ENCODE data around the gene CACNB4. TPM values are rescaled to one million over a fixed set of nuclear protein-coding genes. Genes with fewer than 3 reads are reported as not detected.

Gene CACNB4
- total and polyA plus RNA-seq, 4 experiments from 2014 or later, result 0.47 to 0.64 TPM; not detected in 2

DNA sequence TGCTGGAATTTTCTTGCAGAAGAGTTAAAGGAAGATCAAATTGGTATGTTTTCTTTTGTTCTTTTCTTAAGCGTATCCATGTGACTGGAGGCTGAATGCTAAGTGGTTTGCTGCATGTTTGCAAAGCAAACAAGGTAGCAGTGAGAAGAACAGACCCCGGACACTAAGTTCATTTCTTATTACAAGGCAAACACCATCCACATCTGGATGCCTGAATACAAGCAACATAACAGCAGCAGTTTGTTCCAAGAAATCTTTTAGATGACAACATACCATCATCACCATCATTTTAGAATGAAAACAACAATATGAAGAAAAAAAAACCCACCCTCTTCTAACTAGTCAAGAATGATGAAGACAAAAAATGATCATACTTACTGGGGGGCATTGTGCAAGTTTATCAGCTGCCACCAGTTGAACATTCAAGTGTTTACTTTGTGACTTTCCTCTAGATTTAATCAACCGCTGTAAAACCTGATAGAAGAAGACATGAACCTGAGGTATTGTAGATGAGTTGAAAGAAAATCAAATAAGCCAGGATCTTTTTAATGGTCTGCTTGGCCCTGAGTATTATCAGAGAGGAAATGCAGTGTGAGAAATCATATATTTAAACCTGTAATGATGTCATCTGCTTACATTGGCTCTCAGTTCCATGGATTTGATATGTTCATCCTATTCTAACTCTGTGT, 245.6 kb downstream of the CACNB4 start:
- H3K27me3 ChIP-seq (ENCODE audit: insufficient read depth, low read length), result no peaks in the 10 kb centered on the region
- no peak overlapping the region for H3K27ac Mint-ChIP-seq
- no peaks in the 10 kb centered on the region for H3K36me3 ChIP-seq (ENCODE audit: insufficient read depth, low read length)
- DNase-seq, result no peak
- H3K9me3 ChIP-seq (ENCODE audit: control insufficient read depth in 1 of 2, low read length in 2 of 2), result no peaks in the 10 kb centered on the region
- H3K27me3 Mint-ChIP-seq, result no peaks in the 10 kb centered on the region
- no peak overlapping the region for H3K4me3 ChIP-seq (ENCODE audit: low read length in 2 of 2)
- intact Hi-C loops (cut with micrococcal nuclease), result no loop called here
- H3K9me3 Mint-ChIP-seq, result no peaks in the 10 kb centered on the region
- no peaks in the 10 kb centered on the region for H3K36me3 Mint-ChIP-seq
- POLR2A ChIA-PET (ENCODE audit: partially characterized antibody), result no interaction called here
- H3K4me1 ChIP-seq (ENCODE audit: insufficient read depth, low read length), result no peaks in the 10 kb centered on the region
- no peak overlapping the region for H3K27ac ChIP-seq (ENCODE audit: low read depth, low read length)
- H3K4me3 Mint-ChIP-seq, result no peak overlapping the region
- CTCF ChIA-PET (ENCODE audit: partially characterized antibody), result no interaction called here
- no peaks in the 10 kb centered on the region for H3K4me1 Mint-ChIP-seq

DNA sequence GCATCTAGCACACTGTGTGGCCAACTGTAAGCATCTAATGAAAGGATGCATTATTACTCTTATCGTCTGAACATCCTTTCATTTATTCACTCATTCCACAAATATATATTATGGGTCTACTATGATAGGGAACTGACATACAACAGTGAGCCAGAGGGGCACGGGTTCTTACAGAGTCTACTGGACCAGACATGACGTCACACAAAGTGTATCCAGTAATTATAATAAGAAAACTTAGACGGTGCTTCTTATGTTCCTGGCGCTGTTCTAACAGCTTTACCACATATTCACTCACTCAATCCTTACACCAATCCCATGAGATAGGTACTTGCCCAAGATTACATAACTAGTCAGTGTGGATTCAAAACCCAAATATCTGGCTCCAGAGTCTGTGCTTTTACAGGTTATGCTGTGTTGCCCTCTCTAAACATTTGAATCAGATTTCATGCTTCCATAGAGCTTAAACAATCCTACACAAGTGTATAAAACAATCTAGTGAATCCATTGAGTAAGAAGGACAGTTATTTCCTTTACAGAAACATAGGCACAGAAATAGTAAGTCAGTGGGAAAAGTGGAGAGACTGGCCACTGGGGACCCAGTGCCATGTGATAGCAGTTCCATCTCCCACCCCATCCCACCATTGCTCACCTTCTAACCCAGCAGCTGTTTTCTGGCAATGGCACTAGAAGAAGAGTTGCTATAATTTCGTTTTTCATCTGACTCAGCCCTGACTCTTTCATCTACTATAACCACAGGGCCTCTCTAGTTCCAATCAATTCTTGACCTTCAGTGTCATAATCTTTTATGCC, 246.4 kb downstream of the CACNB4 start:
- Mint-ChIP-seq H3K4me1 (no peaks in the 10 kb centered on the region), H3K27ac (no peak overlapping the region), H3K9me3 (no peaks in the 10 kb centered on the region), H3K27me3 (no peaks in the 10 kb centered on the region), H3K4me3 (no peak overlapping the region), H3K36me3 (no peaks in the 10 kb centered on the region)
- H3K36me3 ChIP-seq (ENCODE audit: insufficient read depth, low read length), result no peaks in the 10 kb centered on the region
- no peak for DNase-seq
- H3K9me3 ChIP-seq (ENCODE audit: control insufficient read depth in 1 of 2, low read length in 2 of 2), result no peaks in the 10 kb centered on the region
- CTCF ChIA-PET (ENCODE audit: partially characterized antibody), result no interaction called here
- H3K4me1 ChIP-seq (ENCODE audit: insufficient read depth, low read length), result no peaks in the 10 kb centered on the region
- no peak overlapping the region for H3K27ac ChIP-seq (ENCODE audit: low read depth, low read length)
- POLR2A ChIA-PET (ENCODE audit: partially characterized antibody), result no interaction called here
- no peak overlapping the region for H3K4me3 ChIP-seq (ENCODE audit: low read length in 2 of 2)
- no peaks in the 10 kb centered on the region for H3K27me3 ChIP-seq (ENCODE audit: insufficient read depth, low read length)
- intact Hi-C loops (cut with micrococcal nuclease), result no loop called here

DNA sequence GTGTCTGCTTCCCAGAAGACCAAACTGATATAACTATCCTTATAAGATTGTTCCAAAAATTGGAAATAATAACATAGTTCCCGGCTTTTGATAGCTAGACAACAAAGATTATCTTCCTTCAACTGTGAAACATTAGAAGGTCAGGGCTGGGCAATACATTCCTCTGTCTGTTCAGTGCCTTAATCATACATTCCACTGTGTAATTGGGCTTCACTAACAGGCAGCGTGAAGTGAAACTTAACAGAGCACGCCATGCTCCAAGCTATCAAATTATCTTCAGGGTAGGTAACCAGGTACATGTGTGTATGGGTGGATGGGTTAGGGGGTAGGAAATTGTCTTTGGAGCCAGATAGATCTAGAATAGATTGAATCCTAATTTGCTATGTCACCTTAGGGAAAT, 247.1 kb downstream of the CACNB4 start:
- no peaks in the 10 kb centered on the region for H3K9me3 ChIP-seq (ENCODE audit: control insufficient read depth in 1 of 2, low read length in 2 of 2)
- Mint-ChIP-seq H3K9me3 (no peaks in the 10 kb centered on the region), H3K36me3 (no peaks in the 10 kb centered on the region), H3K27me3 (no peaks in the 10 kb centered on the region), H3K4me3 (no peak overlapping the region), H3K4me1 (no peaks in the 10 kb centered on the region), H3K27ac (no peak overlapping the region)
- H3K4me3 ChIP-seq (ENCODE audit: low read length in 2 of 2), result no peak overlapping the region
- intact Hi-C loops (cut with micrococcal nuclease), result no loop called here
- ChIA-PET POLR2A (ENCODE audit: partially characterized antibody) (no interaction called here), CTCF (ENCODE audit: partially characterized antibody) (no interaction called here)
- no peak for DNase-seq
- no peaks in the 10 kb centered on the region for H3K27me3 ChIP-seq (ENCODE audit: insufficient read depth, low read length)
- no peaks in the 10 kb centered on the region for H3K4me1 ChIP-seq (ENCODE audit: insufficient read depth, low read length)
- no peak overlapping the region for H3K27ac ChIP-seq (ENCODE audit: low read depth, low read length)
- H3K36me3 ChIP-seq (ENCODE audit: insufficient read depth, low read length), result no peaks in the 10 kb centered on the region

DNA sequence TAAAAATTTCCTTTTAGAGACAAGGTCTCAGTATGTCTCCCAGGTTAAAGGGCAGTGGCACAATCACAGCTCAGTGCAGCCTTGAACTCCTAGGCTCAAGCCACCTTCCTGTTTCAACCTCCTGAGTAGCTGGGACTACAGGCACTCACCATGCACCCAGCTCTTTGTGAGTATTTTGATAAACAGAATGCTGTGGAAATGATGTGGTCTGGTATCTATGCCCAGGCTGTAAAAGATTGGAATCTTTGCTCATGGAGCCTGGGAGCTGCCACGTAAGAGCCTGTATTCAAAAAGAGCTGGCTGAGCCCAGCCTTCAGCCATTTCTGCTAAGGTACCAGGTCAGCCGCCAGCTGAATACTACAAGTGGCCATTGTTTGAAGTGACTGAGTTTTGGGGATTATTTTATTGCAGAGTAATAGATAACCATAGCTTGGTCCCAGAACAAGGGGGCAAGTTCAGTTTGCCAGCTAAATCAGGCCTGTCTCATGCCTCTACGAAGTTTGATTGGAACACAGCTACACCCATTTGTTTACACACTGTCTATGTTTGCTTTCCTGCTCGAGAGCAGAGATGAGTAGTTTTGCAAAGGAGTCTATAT, 249.3 kb downstream of the CACNB4 start:
- H3K27me3 Mint-ChIP-seq, result peaks cover 0 to under 1% of the 10 kb centered on the region in 2 donors
- no peak for DNase-seq
- Histone ChIP-seq H3K36me3 (ENCODE audit: insufficient read depth, low read length) (no peaks in the 10 kb centered on the region), H3K4me3 (ENCODE audit: low read length in 2 of 2) (no peak overlapping the region), H3K9me3 (ENCODE audit: control insufficient read depth in 1 of 2, low read length in 2 of 2) (no peaks in the 10 kb centered on the region), H3K27ac (ENCODE audit: low read depth, low read length) (no peak overlapping the region), H3K4me1 (ENCODE audit: insufficient read depth, low read length) (no peaks in the 10 kb centered on the region), H3K27me3 (ENCODE audit: insufficient read depth, low read length) (no peaks in the 10 kb centered on the region)
- CTCF ChIA-PET (ENCODE audit: partially characterized antibody), result interaction anchor here (0.9 kb wide), 1 partner anchor 11 kb away, joined by 5 read pairs; no protein-coding TSS in a partner anchor
- no peak overlapping the region for H3K4me3 Mint-ChIP-seq
- H3K9me3 Mint-ChIP-seq, result no peaks in the 10 kb centered on the region
- H3K4me1 Mint-ChIP-seq, result no peaks in the 10 kb centered on the region
- H3K36me3 Mint-ChIP-seq, result no peaks in the 10 kb centered on the region
- intact Hi-C loops (cut with micrococcal nuclease), result no loop called here
- no peak overlapping the region for H3K27ac Mint-ChIP-seq
- POLR2A ChIA-PET (ENCODE audit: partially characterized antibody), result no interaction called here

DNA sequence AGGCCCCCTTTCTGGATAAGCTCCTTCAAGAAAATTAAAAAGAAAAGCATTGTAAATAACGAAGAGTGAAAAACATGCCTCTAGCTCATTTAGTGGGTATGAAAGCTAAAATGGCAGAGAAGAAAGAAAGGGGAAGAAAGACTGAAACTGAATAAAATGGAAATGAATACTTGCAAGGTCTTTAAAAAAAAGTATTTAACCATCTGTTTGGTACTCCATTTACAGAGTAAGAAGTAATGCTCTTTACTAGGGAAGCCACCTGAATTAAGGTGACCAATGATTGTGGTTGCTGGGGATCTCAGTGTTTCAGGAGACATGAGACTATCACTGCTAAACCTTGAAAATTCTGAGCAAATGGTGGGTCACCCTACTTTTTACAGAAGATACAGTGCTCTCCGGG, 253.0 kb downstream of the CACNB4 start:
- Histone ChIP-seq H3K36me3 (ENCODE audit: insufficient read depth, low read length) (no peaks in the 10 kb centered on the region), H3K4me1 (ENCODE audit: insufficient read depth, low read length) (no peaks in the 10 kb centered on the region), H3K27ac (ENCODE audit: low read depth, low read length) (no peak overlapping the region), H3K9me3 (ENCODE audit: control insufficient read depth in 1 of 2, low read length in 2 of 2) (no peaks in the 10 kb centered on the region), H3K27me3 (ENCODE audit: insufficient read depth, low read length) (no peaks in the 10 kb centered on the region), H3K4me3 (ENCODE audit: low read length in 2 of 2) (no peak overlapping the region)
- Mint-ChIP-seq H3K4me3 (no peak overlapping the region), H3K27ac (no peak overlapping the region), H3K4me1 (no peaks in the 10 kb centered on the region), H3K36me3 (no peaks in the 10 kb centered on the region), H3K27me3 (peaks cover 0 to 2% of the 10 kb centered on the region in 2 donors), H3K9me3 (no peaks in the 10 kb centered on the region)
- DNase-seq, result no peak
- intact Hi-C loops (cut with micrococcal nuclease), result no loop called here
- POLR2A ChIA-PET (ENCODE audit: partially characterized antibody), result no interaction called here
- CTCF ChIA-PET (ENCODE audit: partially characterized antibody), result no interaction called here

DNA sequence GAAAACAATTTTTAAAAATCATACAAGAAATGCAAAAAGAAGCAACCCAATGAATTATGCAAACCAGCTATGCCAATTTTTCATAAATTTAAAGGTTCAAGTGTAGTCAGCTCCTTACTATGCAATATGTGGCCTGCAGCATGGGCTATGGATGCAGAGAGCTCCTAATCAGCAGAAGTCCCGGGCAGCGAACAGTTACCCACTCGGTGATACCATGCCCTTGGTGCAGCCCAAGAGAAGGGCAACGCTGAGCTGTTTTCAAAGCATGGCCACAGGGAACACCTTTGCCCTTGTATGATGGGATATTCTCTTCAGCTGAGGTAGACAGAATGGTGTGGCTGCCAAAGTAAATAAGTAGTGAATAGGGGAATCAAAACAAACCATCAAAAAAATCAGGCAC, 253.4 kb downstream of the CACNB4 start:
- Mint-ChIP-seq H3K27me3 (peaks cover 0 to 2% of the 10 kb centered on the region in 2 donors), H3K4me3 (no peak overlapping the region), H3K27ac (no peak overlapping the region), H3K4me1 (no peaks in the 10 kb centered on the region), H3K9me3 (no peaks in the 10 kb centered on the region), H3K36me3 (no peaks in the 10 kb centered on the region)
- H3K27ac ChIP-seq (ENCODE audit: low read depth, low read length), result no peak overlapping the region
- H3K9me3 ChIP-seq (ENCODE audit: control insufficient read depth in 1 of 2, low read length in 2 of 2), result no peaks in the 10 kb centered on the region
- intact Hi-C loops (cut with micrococcal nuclease), result no loop called here
- no peak overlapping the region for H3K4me3 ChIP-seq (ENCODE audit: low read length in 2 of 2)
- DNase-seq, result no peak
- H3K4me1 ChIP-seq (ENCODE audit: insufficient read depth, low read length), result no peaks in the 10 kb centered on the region
- ChIA-PET CTCF (ENCODE audit: partially characterized antibody) (no interaction called here), POLR2A (ENCODE audit: partially characterized antibody) (no interaction called here)
- H3K27me3 ChIP-seq (ENCODE audit: insufficient read depth, low read length), result no peaks in the 10 kb centered on the region
- H3K36me3 ChIP-seq (ENCODE audit: insufficient read depth, low read length), result no peaks in the 10 kb centered on the region

DNA sequence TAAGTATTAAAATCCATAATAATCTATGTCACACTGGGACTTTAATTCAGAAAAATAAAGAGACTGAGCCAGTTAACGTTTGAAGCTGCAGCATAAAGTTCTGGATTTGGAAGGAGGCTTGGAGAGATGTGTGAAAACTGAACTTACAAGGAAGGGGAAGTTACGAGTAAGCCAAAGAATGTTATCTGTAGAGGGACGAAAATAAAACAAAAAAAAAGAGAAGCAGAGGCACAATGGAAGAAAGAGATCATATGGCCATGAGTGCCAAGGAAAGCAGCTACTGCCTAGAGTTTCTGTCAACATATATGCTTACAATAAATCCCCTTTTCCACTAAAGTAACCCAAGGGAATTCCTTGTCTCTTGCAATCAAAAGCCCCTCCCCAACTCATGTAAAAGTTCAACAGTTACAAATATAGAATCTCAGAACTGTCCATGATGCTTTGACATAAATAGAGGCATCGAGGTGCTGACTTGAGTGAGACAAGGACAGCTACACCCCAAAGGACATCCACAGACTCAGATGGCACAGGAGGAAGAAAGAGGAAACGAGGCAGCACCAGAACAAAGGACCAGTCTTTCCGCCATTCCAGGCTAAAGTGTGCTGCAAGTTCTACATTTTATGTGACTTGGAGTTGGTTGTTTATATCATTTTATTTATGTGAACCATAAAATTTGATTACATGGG, 254.5 kb downstream of the CACNB4 start:
- H3K4me3 ChIP-seq (ENCODE audit: low read length in 2 of 2), result no peak overlapping the region
- intact Hi-C loops (cut with micrococcal nuclease), result no loop called here
- ChIA-PET POLR2A (ENCODE audit: partially characterized antibody) (no interaction called here), CTCF (ENCODE audit: partially characterized antibody) (no interaction called here)
- no peaks in the 10 kb centered on the region for H3K4me1 ChIP-seq (ENCODE audit: insufficient read depth, low read length)
- Mint-ChIP-seq H3K4me3 (no peak overlapping the region), H3K27me3 (peaks cover 0 to 2% of the 10 kb centered on the region in 2 donors), H3K9me3 (no peaks in the 10 kb centered on the region), H3K27ac (peak overlapping the region in 1 of 7 donors; percentile 25), H3K36me3 (no peaks in the 10 kb centered on the region), H3K4me1 (no peaks in the 10 kb centered on the region)
- DNase-seq, result no peak
- no peaks in the 10 kb centered on the region for H3K36me3 ChIP-seq (ENCODE audit: insufficient read depth, low read length)
- no peaks in the 10 kb centered on the region for H3K27me3 ChIP-seq (ENCODE audit: insufficient read depth, low read length)
- no peak overlapping the region for H3K27ac ChIP-seq (ENCODE audit: low read depth, low read length)
- H3K9me3 ChIP-seq (ENCODE audit: control insufficient read depth in 1 of 2, low read length in 2 of 2), result no peaks in the 10 kb centered on the region
